A549 (cell line): ENCODE results near the gene NXNL1.
"Not testable (repeated sequence)": the region's sequence is repeated elsewhere in the genome, so short reads cannot be mapped to it uniquely, and the experiment has no call there.

Experiments
- CBX2 ChIP-seq: fragments of 200-600 bp; sonication (generic); IDR thresholded peaks from 2 replicates; pipeline ENCODE4 v1.6.1; 2016; ENCODE audit warnings: low read depth, mild to moderate bottlenecking, borderline replicate concordance
- EP300 ChIP-seq, 2 experiments: fragments of >200 bp; sonication (Bioruptor Twin); formaldehyde crosslinking; IDR thresholded peaks; 2 replicates in 1 of 2; 3 replicates in 1 of 2; pipeline ENCODE4 v1.6.1; 2016 to 2017
- POLR2A ChIP-seq: IDR thresholded peaks from 2 replicates; pipeline ENCODE4 v1.6.1; 2012; ENCODE audit warnings: mild to moderate bottlenecking, low read length
- REST ChIP-seq: fragments of 200-600 bp; sonication (generic); IDR thresholded peaks from 2 replicates; pipeline ENCODE4 v1.6.1; 2016; ENCODE audit warnings: antibody characterized with exemption, mild to moderate bottlenecking, moderate library complexity
- SMC3 ChIP-seq: fragments of >200 bp; sonication (Bioruptor Twin); formaldehyde crosslinking; IDR thresholded peaks from 3 replicates; pipeline ENCODE4 v1.6.1; 2018; ENCODE audit warnings: inconsistent platforms
- ZFP36 ChIP-seq: fragments of 450-650 bp; IDR thresholded peaks from 2 replicates; pipeline ENCODE4 v1.6.1; 2014; ENCODE audit warnings: borderline replicate concordance; ENCODE audit not compliant: partially characterized antibody

DNA sequence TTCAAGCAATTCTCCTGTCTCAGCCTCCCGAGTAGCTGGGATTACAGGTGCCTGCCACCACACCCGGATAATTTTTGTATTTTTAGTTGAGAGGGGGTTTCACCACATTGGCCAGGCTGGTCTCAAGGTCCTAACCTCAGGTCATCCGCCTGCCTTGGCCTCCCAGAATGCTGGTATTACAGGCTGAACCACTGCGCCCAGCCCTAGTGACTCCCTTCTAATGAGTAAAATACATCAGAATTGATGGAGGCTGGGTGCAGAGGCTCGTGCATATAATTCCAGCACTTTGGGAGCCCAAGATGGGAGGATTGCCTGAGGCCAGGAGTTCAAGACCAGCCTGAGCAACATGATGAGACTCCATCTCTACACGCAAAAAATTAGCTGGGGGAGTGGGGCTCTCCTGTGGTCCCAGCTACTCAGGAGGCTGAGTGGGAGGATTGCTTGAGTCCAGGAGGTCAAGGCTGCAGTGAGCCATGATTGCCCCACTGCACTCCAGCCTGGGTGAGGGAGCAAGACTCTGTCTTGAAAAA is 14.3 kb upstream of the NXNL1 start:
- TF ChIP-seq REST; POLR2A; ZFP36; EP300 (IDR thresholded peaks at IDR 0.05); CBX2; SMC3: not testable (repeated sequence)
